ENCODE data around the gene HNRNPH3. TPM values are rescaled to one million over a fixed set of nuclear protein-coding genes. Genes with fewer than 3 reads are reported as not detected.

Gene HNRNPH3
- total RNA-seq, result 100 to 1,000 TPM in 2 of 3 donors, 10 to 100 TPM in 1; 87.4 to 135 (median 102) TPM
- long read RNA-seq, donor 1, transcript HNRNPH3-201 (10 exons, 2,339 nt), result major isoform, 46 of 117 reads
- long read RNA-seq, donor 1, transcript HNRNPH3-202 (10 exons, 1,332 nt), result minor isoform, 11 of 117 reads
- long read RNA-seq, donor 1, partial matches to known transcripts, result 4 of 117 reads
- long read RNA-seq, donor 1, other reads (novel, unspliced or antisense), result 53 of 117 reads
- long read RNA-seq, donor 2, transcript HNRNPH3-202 (10 exons, 1,332 nt), result major isoform, 24 of 81 reads
- long read RNA-seq, donor 2, transcript HNRNPH3-201 (10 exons, 2,339 nt), result minor isoform, 20 of 81 reads
- long read RNA-seq, donor 2, partial matches to known transcripts, result 4 of 81 reads
- long read RNA-seq, donor 2, other reads (novel, unspliced or antisense), result 33 of 81 reads

- intact Hi-C loops (cut with DNase I, micrococcal nuclease), result no loop called here
- no peak for TF ChIP-seq CTCF (IDR thresholded peaks at IDR 0.05)
Observed at GRCh38 chr10:68331455-68332258, at the start of gene HNRNPH3. HNRNPH3 (plus strand) TSS chr10:68332064; CDS start chr10:68337222, 5,158 bp downstream.

GRCh38 chr10:68284062-68285001, 47.5 kb upstream of the HNRNPH3 start:
- H3K4me1 ChIP-seq (ENCODE audit: low read depth), result no peaks in the 10 kb centered on the region
- no peak for TF ChIP-seq CTCF (IDR thresholded peaks at IDR 0.05)
- no peaks in the 10 kb centered on the region for H3K36me3 ChIP-seq (ENCODE audit: low read depth)
- DNase-seq (no peak), ATAC-seq (no peak)
- H3K4me3 ChIP-seq, result no peak overlapping the region
- peaks cover 3% of the 10 kb centered on the region for H3K9me3 ChIP-seq
- intact Hi-C loops (cut with DNase I, micrococcal nuclease), result no loop called here

More at GRCh38 chr10:68331455-68332258, at the start of gene HNRNPH3:
- Histone ChIP-seq H3K4me1 (ENCODE audit: low read depth) (peaks cover 49% of the 10 kb centered on the region), H3K9me3 (no peaks in the 10 kb centered on the region), H3K4me3 (peak within 1 kb of the TSS; percentile 89), H3K36me3 (ENCODE audit: low read depth) (no peaks in the 10 kb centered on the region)
- ATAC-seq (peak; percentile 92), DNase-seq (peak; percentile 98 to 99 (median 99))

- Histone ChIP-seq H3K4me3 (no peak overlapping the region), H3K4me1 (ENCODE audit: low read depth) (no peaks in the 10 kb centered on the region), H3K36me3 (ENCODE audit: low read depth) (no peaks in the 10 kb centered on the region), H3K9me3 (no peaks in the 10 kb centered on the region)
- DNase-seq (no peak), ATAC-seq (no peak)
- intact Hi-C loops (cut with DNase I, micrococcal nuclease), result no loop called here
- TF ChIP-seq CTCF (IDR thresholded peaks at IDR 0.05), result no peak
Observed at GRCh38 chr10:68288717-68289116, 43.1 kb upstream of the HNRNPH3 start.

GRCh38 chr10:68290736-68291135, 41.1 kb upstream of the HNRNPH3 start:
- TF ChIP-seq CTCF (IDR thresholded peaks at IDR 0.05), result no peak
- Histone ChIP-seq H3K4me1 (ENCODE audit: low read depth) (no peaks in the 10 kb centered on the region), H3K36me3 (ENCODE audit: low read depth) (no peaks in the 10 kb centered on the region), H3K4me3 (no peak overlapping the region), H3K9me3 (no peaks in the 10 kb centered on the region)
- intact Hi-C loops (cut with DNase I, micrococcal nuclease), result no loop called here
- DNase-seq (no peak), ATAC-seq (no peak)

Data from mucosa of descending colon (tissue), 3 donors.